CD4-positive, alpha-beta T cell treated with Interleukin-12 subunit alpha and Interleukin-12 subunit beta, for 1 hour (primary cell): Measurements from ENCODE around the gene NR2F1.

Experiments used
- DNase-seq: peaks from one replicate; pipeline ENCODE4 v3.0.0-alpha.2; 2020

The NR2F1 gene

DNA sequence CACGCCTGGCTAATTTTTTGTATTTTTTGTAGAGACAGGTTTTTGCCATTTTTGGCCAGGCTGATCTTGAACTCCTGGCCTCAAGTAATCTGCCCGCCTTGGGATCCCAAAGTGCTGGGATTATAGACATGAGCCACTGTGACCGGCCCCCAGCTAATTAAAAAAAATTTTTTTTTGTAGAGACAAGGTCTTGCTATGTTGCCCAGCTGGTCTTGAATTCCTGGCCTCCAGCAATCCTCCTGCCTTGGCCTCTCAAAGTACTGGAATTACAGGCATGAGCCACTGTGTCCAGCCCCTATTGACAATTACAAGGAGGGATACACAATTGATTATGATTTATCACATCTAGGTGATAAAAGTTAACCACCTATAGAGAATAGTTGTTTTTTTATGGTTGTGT lies 59.5 kb downstream of the NR2F1 start:
- DNase-seq: no peak
